OCI-LY3 (cell line): ENCODE results near the gene SLC25A33.

Experiments
- H2AFZ ChIP-seq: fragments of 200-600, 300-600 bp; shearing (Covaris generic); 2 replicates; pipeline ENCODE4 v1.6.0; 2014; ENCODE audit warnings: antibody characterized with exemption, low read depth, low read length
- H3K27ac ChIP-seq: fragments of 200-600, 300-600 bp; sonication (generic); 2 replicates; pipeline ENCODE4 v1.5.1; 2014; ENCODE audit warnings: mild to moderate bottlenecking, low read length, moderate library complexity, mixed read lengths
- H3K27me3 ChIP-seq: fragments of 200-600, 300-600 bp; sonication (generic); 2 replicates; pipeline ENCODE4 v1.6.1; 2014; ENCODE audit warnings: low read depth, low read length, mixed read lengths
- H3K36me3 ChIP-seq: fragments of 200-600, 300-600 bp; sonication (generic); replicated peaks from 2 replicates; pipeline ENCODE3; 2014; ENCODE audit warnings: low read depth, low read length, mixed read lengths
- H3K4me1 ChIP-seq: fragments of 300-600, 200-600 bp; sonication (generic); 2 replicates; pipeline ENCODE4 v1.6.1; 2014; ENCODE audit warnings: low read length, mixed read lengths
- H3K4me2 ChIP-seq: fragments of 200-600, 300-600 bp; sonication (generic); 2 replicates; pipeline ENCODE4 v1.6.1; 2014; ENCODE audit warnings: low read length, mixed read lengths
- H3K4me3 ChIP-seq: fragments of 300-600, 200-600 bp; sonication (generic); 2 replicates; pipeline ENCODE4 v1.5.1; 2014; ENCODE audit warnings: antibody characterized with exemption, mild to moderate bottlenecking, low read length, moderate library complexity
- H3K79me2 ChIP-seq: fragments of 300-600, 200-600 bp; shearing (Covaris generic); 2 replicates; pipeline ENCODE4 v1.6.1; 2014; ENCODE audit warnings: mild to moderate bottlenecking, low read length, mixed read lengths
- H3K9ac ChIP-seq: fragments of 300-600, 200-600 bp; shearing (Covaris generic); 2 replicates; pipeline ENCODE4 v1.6.0; 2014; ENCODE audit warnings: mild to moderate bottlenecking, low read length, moderate library complexity
- H3K9me3 ChIP-seq: fragments of 200-600, 300-600 bp; shearing (Covaris generic); 2 replicates; pipeline ENCODE4 v1.6.1; 2014; ENCODE audit warnings: low read length, mixed read lengths; ENCODE audit not compliant: insufficient read depth
- H4K20me1 ChIP-seq: fragments of 200-600, 300-600 bp; sonication (generic); 2 replicates; pipeline ENCODE4 v1.6.1; 2016; ENCODE audit warnings: low read length, mixed read lengths; ENCODE audit not compliant: insufficient read depth
- EZH2phosphoT487 ChIP-seq: fragments of 200-600 bp; shearing (Covaris generic); IDR thresholded peaks from 2 replicates; pipeline ENCODE4 v1.6.1; 2018; ENCODE audit warnings: antibody characterized with exemption, mixed run types, low read depth
- TF ChIP-seq, protein P1 (sequence below): fragments of 200-600, 300-600 bp; sonication (generic); IDR thresholded peaks from 2 replicates; pipeline ENCODE4 v1.5.1; 2014; ENCODE audit warnings: antibody characterized with exemption, low read length, low read depth

The SLC25A33 gene

GRCh38 chr1:9555942-9556341 lies 16.7 kb downstream of the SLC25A33 start:
- no peaks in the 10 kb centered on the region for H3K4me1 ChIP-seq
- no peaks in the 10 kb centered on the region for H3K9me3 ChIP-seq
- TF ChIP-seq EZH2phosphoT487, result no peak
- TF ChIP-seq, protein P1, sequence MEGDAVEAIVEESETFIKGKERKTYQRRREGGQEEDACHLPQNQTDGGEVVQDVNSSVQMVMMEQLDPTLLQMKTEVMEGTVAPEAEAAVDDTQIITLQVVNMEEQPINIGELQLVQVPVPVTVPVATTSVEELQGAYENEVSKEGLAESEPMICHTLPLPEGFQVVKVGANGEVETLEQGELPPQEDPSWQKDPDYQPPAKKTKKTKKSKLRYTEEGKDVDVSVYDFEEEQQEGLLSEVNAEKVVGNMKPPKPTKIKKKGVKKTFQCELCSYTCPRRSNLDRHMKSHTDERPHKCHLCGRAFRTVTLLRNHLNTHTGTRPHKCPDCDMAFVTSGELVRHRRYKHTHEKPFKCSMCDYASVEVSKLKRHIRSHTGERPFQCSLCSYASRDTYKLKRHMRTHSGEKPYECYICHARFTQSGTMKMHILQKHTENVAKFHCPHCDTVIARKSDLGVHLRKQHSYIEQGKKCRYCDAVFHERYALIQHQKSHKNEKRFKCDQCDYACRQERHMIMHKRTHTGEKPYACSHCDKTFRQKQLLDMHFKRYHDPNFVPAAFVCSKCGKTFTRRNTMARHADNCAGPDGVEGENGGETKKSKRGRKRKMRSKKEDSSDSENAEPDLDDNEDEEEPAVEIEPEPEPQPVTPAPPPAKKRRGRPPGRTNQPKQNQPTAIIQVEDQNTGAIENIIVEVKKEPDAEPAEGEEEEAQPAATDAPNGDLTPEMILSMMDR, result no peak
- peaks cover 6% of the 10 kb centered on the region for H3K36me3 ChIP-seq
- H2AFZ ChIP-seq, result no peak overlapping the region
- no peaks in the 10 kb centered on the region for H3K27me3 ChIP-seq
- peaks cover 29% of the 10 kb centered on the region for H3K79me2 ChIP-seq
- no peak overlapping the region for H3K4me3 ChIP-seq
- H4K20me1 ChIP-seq, result 0 out of 2 replicates have a peak, but pooled peaks cover 9% of the 10 kb centered on the region
- no peak overlapping the region for H3K27ac ChIP-seq
- no peak overlapping the region for H3K9ac ChIP-seq
- H3K4me2 ChIP-seq, result no peak overlapping the region

GRCh38 chr1:9557624-9558023 lies 18.4 kb downstream of the SLC25A33 start:
- Histone ChIP-seq H3K4me3 (no peak overlapping the region), H3K9ac (no peak overlapping the region), H3K27me3 (no peaks in the 10 kb centered on the region), H4K20me1 (no peaks in the 10 kb centered on the region), H3K4me1 (no peaks in the 10 kb centered on the region), H3K27ac (no peak overlapping the region), H2AFZ (no peak overlapping the region), H3K4me2 (no peak overlapping the region), H3K9me3 (no peaks in the 10 kb centered on the region), H3K79me2 (peaks cover 19% of the 10 kb centered on the region), H3K36me3 (peaks cover 9% of the 10 kb centered on the region)
- TF ChIP-seq, protein P1, result no peak
- TF ChIP-seq EZH2phosphoT487, result no peak

DNA sequence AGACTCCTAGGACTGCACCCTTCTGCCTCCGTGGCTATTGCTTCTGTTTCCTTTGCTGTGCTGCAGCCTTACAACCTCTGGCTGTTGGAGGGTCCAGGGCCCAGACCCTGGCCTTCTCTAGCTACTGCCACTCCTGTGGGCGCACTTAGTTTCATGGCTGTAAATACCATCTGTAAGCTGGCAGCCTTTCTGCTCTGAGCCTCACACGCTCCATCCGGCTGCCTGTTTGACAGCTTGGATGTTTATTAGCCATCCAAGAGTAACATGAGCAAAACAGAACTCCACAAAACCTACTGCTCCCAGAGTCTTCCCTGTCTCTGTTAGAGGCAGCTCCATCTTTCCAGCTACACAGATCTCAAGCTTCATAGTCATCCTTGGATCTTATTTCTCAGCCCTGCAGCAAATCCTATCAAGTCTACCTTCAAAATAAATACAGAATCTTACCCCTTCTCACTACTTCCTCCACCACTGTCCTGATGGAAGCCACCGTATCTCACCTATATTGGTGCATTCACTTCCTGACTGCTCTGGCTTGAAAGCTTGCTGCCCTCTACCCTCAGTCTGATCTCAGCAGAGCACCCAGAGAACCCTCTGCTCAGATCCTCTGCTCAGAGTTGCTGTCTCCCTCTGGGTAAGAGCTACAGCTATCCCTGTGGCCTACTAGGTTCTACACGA lies 19.1 kb downstream of the SLC25A33 start:
- no peak overlapping the region for H3K4me2 ChIP-seq

GRCh38 chr1:9558946-9559545 lies 19.8 kb downstream of the SLC25A33 start:
- H3K36me3 ChIP-seq, result peaks cover 11% of the 10 kb centered on the region
- TF ChIP-seq EZH2phosphoT487, result no peak
- TF ChIP-seq, protein P1, result no peak
- no peak overlapping the region for H3K9ac ChIP-seq
- H3K4me2 ChIP-seq, result no peak overlapping the region
- H2AFZ ChIP-seq, result no peak overlapping the region
- no peak overlapping the region for H3K27ac ChIP-seq
- H3K79me2 ChIP-seq, result peaks cover 11% of the 10 kb centered on the region
- no peak overlapping the region for H3K4me3 ChIP-seq
- no peaks in the 10 kb centered on the region for H3K9me3 ChIP-seq
- H3K27me3 ChIP-seq, result no peaks in the 10 kb centered on the region
- no peaks in the 10 kb centered on the region for H3K4me1 ChIP-seq
- H4K20me1 ChIP-seq, result no peaks in the 10 kb centered on the region

More for the DNA sequence above, 19.1 kb downstream of the SLC25A33 start:
- Histone ChIP-seq H3K79me2 (peaks cover 16% of the 10 kb centered on the region), H3K4me1 (no peaks in the 10 kb centered on the region), H2AFZ (no peak overlapping the region), H3K9ac (no peak overlapping the region), H4K20me1 (no peaks in the 10 kb centered on the region), H3K36me3 (peaks cover 9% of the 10 kb centered on the region), H3K9me3 (no peaks in the 10 kb centered on the region), H3K27ac (no peak overlapping the region), H3K27me3 (no peaks in the 10 kb centered on the region), H3K4me3 (no peak overlapping the region)
- TF ChIP-seq, protein P1, result no peak
- no peak for TF ChIP-seq EZH2phosphoT487
